Muscle layer of duodenum (tissue), 2 donors: ENCODE measurements around the gene MAP1LC3B2.
A peak's percentile ranks its signal among the peaks of the same experiment; 100 is the strongest.

Source experiments
- H3K27ac ChIP-seq: one replicate; pipeline ENCODE4 v1.7.0; 2013; ENCODE audit warnings: mild to moderate bottlenecking, low read length
- H3K27me3 ChIP-seq: one replicate; pipeline ENCODE4 v1.7.0; 2013; ENCODE audit warnings: low read depth, mild to moderate bottlenecking, control low read depth, low read length
- H3K36me3 ChIP-seq, 2 donors: one replicate each; pipeline ENCODE4 v1.7.0; 2013; ENCODE audit warnings: low read length in 2 of 2, control low read depth in 1 of 2, mild to moderate bottlenecking in 1 of 2; ENCODE audit not compliant: insufficient read depth in 2 of 2, control insufficient read depth in 1 of 2
- H3K4me1 ChIP-seq, 2 donors: one replicate each; pipeline ENCODE4 v1.7.0; 2013; ENCODE audit warnings: low read length in 2 of 2, mild to moderate bottlenecking in 2 of 2, control low read depth in 1 of 2, moderate library complexity in 1 of 2; ENCODE audit not compliant: insufficient read depth in 2 of 2, control insufficient read depth in 1 of 2
- H3K4me3 ChIP-seq, 2 donors: one replicate each; pipeline ENCODE4 v1.7.0; 2013; ENCODE audit warnings: low read length in 2 of 2, low read depth in 1 of 2, mild to moderate bottlenecking in 1 of 2
- H3K9me3 ChIP-seq, 2 donors: one replicate each; pipeline ENCODE4 v1.7.0; 2013; ENCODE audit warnings: low read length in 2 of 2, control low read depth in 1 of 2, mild to moderate bottlenecking in 1 of 2; ENCODE audit not compliant: control insufficient read depth in 1 of 2
- donor health status: healthy.

MAP1LC3B2 gene

DNA sequence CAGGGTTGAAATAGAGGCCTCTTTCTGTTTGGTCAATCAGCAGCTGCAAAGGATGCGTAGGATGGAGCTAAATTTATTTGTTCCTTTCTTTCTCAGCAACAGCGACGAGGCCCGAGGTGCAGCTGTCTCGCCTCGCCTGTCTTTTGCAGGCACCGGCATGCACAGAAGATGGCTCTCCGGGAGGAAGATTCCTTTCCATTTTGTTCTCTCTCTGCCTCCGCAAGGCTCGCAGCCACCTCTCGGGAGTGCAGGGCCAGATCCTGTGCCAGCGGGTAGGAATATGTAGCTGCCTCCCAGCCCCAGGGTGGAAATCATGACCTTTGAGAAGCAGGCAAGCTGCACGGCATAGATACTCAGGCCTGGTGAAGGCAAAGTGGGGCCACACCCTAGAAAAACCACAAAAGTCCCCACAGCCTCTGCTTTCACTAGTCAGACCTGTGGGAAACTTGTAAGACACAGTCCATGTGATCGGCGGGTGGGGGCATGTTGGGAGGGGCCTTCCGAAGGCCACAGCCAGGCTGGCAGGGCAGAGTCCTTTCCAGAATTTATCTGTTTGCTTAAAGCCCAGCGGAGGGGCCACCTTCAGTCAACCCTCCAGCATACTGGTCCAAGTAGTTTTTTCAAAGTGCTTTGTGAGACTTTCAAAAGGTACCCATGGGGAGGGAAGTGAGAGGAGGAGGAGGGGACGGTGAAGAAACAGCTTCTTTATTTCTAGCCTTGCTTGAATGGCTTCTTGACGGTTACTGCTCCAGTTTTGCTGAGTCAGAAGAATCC, at the start of gene MAP1LC3B2:
Gene MAP1LC3B2, plus strand, starts transcription at position 220 of the 774 bp plus-strand sequence. CDS start 16,562 bp downstream, outside the sequence.
- no peaks in the 10 kb centered on the region for H3K36me3 ChIP-seq
- H3K9me3 ChIP-seq = peaks cover 2 to 8% of the 10 kb centered on the region in 2 donors
- no peaks in the 10 kb centered on the region for H3K27me3 ChIP-seq
- H3K27ac ChIP-seq = peak within 1 kb of the TSS; percentile 49
- H3K4me1 ChIP-seq = peaks cover 9 to 12% of the 10 kb centered on the region in 2 donors
- peak within 1 kb of the TSS; percentile 9 to 11 for H3K4me3 ChIP-seq

DNA sequence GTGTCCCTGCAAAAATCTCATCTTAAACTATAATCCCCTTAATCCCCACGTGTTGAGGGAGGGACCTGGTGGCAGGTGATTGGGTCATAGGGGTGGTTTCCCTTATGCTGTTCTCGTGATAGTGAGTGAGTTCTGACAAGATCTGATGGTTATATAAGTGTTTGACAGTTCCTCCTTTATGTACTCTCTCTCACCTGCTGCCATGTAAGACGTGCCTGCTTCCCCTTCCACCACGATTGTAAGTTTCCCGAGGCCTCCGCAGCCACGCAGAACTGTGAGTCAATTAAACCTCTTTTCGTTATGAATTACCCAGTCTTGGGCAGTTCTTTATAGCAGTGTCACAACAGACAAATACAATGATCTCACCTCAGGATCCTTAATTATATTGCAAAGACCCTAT, 45.2 kb upstream of the MAP1LC3B2 start:
- Histone ChIP-seq H3K36me3 (no peaks in the 10 kb centered on the region), H3K9me3 (no peaks in the 10 kb centered on the region), H3K4me3 (no peak overlapping the region), H3K27me3 (no peaks in the 10 kb centered on the region), H3K4me1 (no peaks in the 10 kb centered on the region), H3K27ac (no peak overlapping the region)

DNA sequence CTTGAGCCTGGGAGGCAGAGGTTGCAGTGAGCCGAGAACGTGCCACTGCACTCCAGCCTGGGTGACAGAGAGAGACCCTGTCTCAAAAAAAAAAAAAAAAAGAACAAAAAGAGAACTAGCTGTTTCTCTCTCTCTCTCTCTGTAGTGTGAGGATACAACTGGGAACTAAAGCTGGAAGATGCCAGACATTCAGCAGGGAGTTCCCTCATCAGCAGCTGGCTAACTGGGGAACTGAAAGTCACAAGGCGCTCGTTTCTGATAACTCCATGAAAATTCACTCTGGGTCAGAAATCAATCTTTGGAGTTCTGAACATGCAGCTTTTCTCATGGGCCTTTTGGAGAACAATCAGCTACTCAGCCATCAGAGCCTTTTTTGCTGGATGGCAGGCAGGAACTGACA, 43.5 kb upstream of the MAP1LC3B2 start:
- H3K4me3 ChIP-seq = no peak overlapping the region
- H3K36me3 ChIP-seq = no peaks in the 10 kb centered on the region
- H3K4me1 ChIP-seq = no peaks in the 10 kb centered on the region
- H3K9me3 ChIP-seq = no peaks in the 10 kb centered on the region
- no peak overlapping the region for H3K27ac ChIP-seq
- no peaks in the 10 kb centered on the region for H3K27me3 ChIP-seq

DNA sequence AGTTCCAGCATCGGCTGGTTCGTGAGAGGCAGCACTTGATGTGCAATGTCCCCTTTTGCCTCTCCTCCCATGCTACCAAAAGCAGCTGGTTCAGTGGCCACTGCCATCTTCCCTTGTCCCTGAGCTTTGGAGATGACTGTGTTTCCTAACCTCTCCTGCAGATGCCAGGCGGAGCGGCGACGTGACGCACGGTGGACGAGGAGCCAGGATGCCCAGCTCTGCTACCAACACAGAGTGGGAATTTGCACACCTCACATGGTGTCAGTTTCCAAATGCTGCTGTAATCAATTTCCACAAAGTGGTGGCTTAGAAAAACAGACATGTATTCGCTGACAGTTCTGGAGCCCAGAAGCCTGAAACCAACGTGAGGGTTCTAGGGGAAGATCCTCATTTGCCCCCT, 42.5 kb upstream of the MAP1LC3B2 start:
- no peak overlapping the region for H3K4me3 ChIP-seq
- no peaks in the 10 kb centered on the region for H3K27me3 ChIP-seq
- no peaks in the 10 kb centered on the region for H3K9me3 ChIP-seq
- H3K4me1 ChIP-seq = no peaks in the 10 kb centered on the region
- no peak overlapping the region for H3K27ac ChIP-seq
- H3K36me3 ChIP-seq = no peaks in the 10 kb centered on the region

DNA sequence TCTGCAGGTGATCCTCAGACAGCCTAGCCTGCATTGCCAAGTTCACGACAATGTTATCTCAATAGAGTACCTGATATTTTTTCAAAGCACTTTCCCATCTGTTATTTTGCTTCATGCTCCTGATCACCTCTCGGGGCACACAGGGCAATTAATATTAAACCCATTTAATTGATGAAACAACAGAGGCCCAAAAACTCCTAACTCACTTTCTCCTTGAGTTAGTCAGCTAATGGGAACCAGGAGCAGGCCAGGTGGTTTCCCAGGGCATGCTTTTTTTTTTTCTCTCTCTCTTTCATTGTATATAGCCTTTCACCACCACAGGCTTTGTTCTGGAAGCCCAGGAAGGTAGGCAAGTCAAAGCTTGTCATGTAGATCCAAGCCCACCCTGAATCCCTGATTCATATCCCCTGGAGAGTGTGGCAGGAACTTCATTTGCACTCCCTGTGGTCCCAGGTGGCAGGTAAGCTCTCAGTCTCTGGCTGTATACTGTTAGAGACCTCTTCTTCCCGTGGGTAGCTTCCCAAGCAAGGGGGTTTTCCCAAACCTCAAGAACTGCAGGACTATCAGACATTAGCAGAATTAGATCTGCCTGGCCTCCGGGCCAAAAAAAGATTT, 41.6 kb upstream of the MAP1LC3B2 start:
- Histone ChIP-seq H3K4me3 (no peak overlapping the region), H3K9me3 (no peaks in the 10 kb centered on the region), H3K4me1 (no peaks in the 10 kb centered on the region), H3K27me3 (no peaks in the 10 kb centered on the region), H3K27ac (no peak overlapping the region), H3K36me3 (no peaks in the 10 kb centered on the region)

DNA sequence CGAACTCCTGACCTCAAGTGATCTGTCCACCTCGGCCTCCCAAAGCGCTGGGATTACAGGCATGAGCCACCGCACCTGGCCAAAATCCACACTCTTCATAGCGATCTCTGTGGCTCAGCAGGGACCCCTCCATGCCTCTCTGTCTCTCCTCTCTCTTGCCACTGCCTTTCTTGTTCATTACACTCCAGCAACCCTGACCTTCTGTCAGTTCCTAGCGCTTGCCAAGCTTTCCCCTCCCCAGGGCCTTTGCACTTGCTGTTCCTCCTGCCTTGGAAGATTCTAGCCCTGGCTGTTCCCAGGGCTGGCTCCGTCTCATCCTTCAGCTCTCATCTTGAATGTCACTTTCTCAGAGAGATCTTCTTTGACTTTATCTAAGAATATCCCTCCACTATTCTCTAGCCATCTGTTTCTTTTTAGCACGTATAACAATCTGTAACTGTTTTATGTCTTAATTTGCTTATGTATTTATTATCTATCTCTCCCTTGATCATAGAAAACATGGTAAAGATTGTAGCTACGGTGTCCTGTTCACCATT, 38.9 kb upstream of the MAP1LC3B2 start:
- no peaks in the 10 kb centered on the region for H3K27me3 ChIP-seq
- H3K4me1 ChIP-seq = no peaks in the 10 kb centered on the region
- H3K36me3 ChIP-seq = no peaks in the 10 kb centered on the region
- no peaks in the 10 kb centered on the region for H3K9me3 ChIP-seq
- no peak overlapping the region for H3K4me3 ChIP-seq
- no peak overlapping the region for H3K27ac ChIP-seq

DNA sequence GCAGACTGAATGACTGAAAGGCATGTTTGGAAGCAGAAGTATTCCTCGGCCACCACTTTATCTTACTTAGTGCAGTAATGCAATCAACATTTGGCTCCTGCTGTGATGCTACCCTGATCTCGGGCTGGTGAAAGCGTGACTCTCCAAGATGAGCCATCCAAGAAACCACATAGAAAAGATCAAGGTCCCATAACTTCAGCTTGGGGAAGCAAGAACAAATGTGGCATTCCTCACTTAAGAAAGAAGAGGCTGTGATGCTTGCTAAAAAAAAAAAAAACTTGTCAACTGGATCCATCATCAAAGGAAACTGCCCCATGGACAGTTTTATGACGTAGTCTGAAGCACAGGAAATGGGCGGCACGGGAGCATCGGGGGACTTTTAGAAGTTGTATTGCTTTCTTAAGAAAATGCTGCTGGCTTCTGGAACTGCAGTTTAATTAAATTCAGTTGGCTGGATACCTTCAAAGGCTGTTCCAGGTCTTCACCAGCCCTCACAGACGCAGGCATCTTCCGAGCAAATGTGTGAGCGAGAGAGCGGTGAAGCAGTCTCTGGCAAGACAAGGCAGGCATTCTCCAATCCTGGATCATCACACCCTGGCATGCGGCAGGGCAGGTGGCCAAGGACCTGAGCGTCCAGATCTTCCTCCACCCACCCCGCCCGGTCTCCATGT, 38.2 kb upstream of the MAP1LC3B2 start:
- Histone ChIP-seq H3K36me3 (no peaks in the 10 kb centered on the region), H3K9me3 (no peaks in the 10 kb centered on the region), H3K27ac (no peak overlapping the region), H3K27me3 (no peaks in the 10 kb centered on the region), H3K4me1 (no peaks in the 10 kb centered on the region), H3K4me3 (no peak overlapping the region)

DNA sequence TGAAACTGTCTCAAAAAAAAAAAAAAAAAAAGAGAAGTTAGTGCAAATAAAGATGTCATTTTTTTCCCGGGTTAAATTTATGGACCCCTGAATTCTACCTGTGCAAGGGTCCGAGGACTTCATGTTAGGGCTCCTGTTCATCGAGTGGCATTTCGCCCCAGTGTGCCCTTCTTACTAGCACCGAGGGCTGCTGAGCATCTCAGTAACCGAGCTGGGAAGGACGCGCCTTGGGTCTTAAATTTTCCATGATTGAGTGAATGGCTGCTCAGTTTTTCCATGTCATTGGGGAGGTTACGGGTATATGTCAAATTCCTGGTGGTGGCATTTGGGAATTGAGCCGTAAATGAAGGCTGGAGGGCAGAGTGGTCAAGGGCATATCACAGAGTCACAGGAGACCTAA, 34.9 kb upstream of the MAP1LC3B2 start:
- Histone ChIP-seq H3K36me3 (no peaks in the 10 kb centered on the region), H3K27ac (no peak overlapping the region), H3K4me1 (peaks cover 5% of the 10 kb centered on the region in 2 donors), H3K27me3 (no peaks in the 10 kb centered on the region), H3K9me3 (no peaks in the 10 kb centered on the region), H3K4me3 (no peak overlapping the region)

DNA sequence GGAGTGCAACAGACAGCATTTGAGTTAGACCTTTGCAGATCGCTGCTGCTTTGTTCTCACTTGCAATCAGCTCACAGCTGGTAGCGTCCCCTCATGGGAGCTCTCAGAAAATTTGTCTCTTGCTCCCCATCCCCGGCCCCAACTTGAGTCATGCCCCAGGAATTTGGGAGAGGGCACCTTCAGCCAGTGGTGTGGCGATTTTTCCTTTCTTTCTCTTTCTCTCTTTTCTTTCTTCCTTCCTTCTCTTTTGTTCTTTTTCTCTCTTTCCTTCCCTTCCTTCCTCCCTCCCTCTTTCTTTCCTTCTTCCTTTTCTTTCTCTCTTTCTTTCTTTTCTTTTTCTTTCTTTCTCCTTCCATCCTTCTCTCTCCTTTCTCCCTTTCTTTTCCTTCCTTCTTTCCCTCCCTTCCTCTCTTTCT, 34.2 kb upstream of the MAP1LC3B2 start:
- no peaks in the 10 kb centered on the region for H3K9me3 ChIP-seq
- peaks cover 5% of the 10 kb centered on the region in 2 donors for H3K4me1 ChIP-seq
- no peak overlapping the region for H3K27ac ChIP-seq
- no peak overlapping the region for H3K4me3 ChIP-seq
- H3K36me3 ChIP-seq = no peaks in the 10 kb centered on the region
- H3K27me3 ChIP-seq = no peaks in the 10 kb centered on the region

DNA sequence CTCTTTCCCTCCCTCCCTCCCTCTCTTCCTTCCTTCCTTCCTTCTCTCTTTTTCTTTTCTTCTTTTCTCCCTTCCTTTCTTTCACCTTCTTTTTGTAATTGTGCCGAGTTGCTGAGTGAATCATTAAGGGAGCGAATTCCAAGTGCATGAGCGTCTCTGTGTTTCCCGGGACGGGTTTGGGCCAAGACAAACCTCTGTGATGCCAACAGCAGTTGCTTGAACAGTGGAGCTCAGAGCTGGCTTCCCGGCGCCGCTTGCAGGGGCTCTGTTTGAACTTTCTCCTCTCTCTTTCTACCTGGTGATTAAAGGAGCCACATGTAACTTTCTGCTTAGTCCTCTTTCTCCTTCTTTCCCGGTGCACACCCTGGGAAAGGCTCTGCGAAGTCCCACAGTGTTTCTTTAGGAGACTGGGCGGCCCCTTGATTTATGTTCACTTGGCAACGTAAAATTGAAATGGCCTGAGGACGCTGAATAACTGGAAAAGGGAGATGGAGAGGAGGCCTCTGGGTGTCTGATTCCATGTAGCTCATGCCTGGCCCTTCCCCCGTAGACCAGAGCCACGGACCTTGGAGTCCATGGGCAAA, 33.7 kb upstream of the MAP1LC3B2 start:
- Histone ChIP-seq H3K9me3 (no peaks in the 10 kb centered on the region), H3K4me3 (peak overlapping the region in 1 of 2 donors; percentile 38), H3K4me1 (peaks cover 5% of the 10 kb centered on the region in 2 donors), H3K27ac (peak overlapping the region; percentile 12), H3K27me3 (no peaks in the 10 kb centered on the region), H3K36me3 (no peaks in the 10 kb centered on the region)

DNA sequence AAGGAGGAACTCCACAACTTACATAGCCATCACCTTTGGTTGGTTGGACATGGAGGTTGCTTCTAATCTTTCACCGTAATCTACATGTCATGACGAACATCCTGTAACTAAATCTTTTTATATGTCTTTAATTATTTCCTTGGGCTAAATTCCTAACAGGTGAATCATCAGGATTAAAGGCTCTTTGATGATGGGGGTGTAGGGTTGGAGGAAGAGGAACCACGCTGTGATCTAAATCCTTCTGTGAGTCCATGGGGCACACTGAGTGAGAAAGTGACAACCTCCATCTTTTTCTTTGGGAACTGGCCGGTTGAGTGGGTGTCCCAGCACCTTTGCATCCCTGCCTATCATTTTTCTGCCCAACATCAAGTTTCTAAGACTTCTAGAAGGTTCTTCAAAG, 31.1 kb upstream of the MAP1LC3B2 start:
- H3K27ac ChIP-seq = no peak overlapping the region
- peaks cover 5 to 10% of the 10 kb centered on the region in 2 donors for H3K4me1 ChIP-seq

More for the DNA sequence above, 31.1 kb upstream of the MAP1LC3B2 start:
- no peaks in the 10 kb centered on the region for H3K27me3 ChIP-seq
- no peak overlapping the region for H3K4me3 ChIP-seq
- H3K36me3 ChIP-seq = no peaks in the 10 kb centered on the region
- H3K9me3 ChIP-seq = no peaks in the 10 kb centered on the region
